HepG2 (cell line): ENCODE results near the gene EIF1. TPM values are rescaled to one million over a fixed set of nuclear protein-coding genes. Genes with fewer than 3 reads are reported as not detected.
A peak's percentile ranks its signal among the peaks of the same experiment; 100 is the strongest.

Source experiments
- EZH2 ChIP-seq: conservative IDR thresholded peaks from 2 replicates; pipeline ENCODE4 v1.6.1; 2012; ENCODE audit warnings: mild to moderate bottlenecking, low read depth, low read length, moderate library complexity
- HNRNPL ChIP-seq: fragments of 200-400 bp; formaldehyde crosslinking; IDR thresholded peaks from 2 replicates; pipeline ENCODE4 v1.6.1; 2017; ENCODE audit warnings: mild to moderate bottlenecking, low read depth, low read length
- KAT2B ChIP-seq: fragments of 150-350 bp; IDR thresholded peaks from 2 replicates; pipeline ENCODE4 v1.6.1; 2014; ENCODE audit warnings: low read depth, low read length, borderline replicate concordance
- KDM4B ChIP-seq: sonication (generic); formaldehyde crosslinking; IDR thresholded peaks from 2 replicates; pipeline ENCODE4 v1.4.0; 2020; ENCODE audit warnings: missing genetic modification reagents
- MAFF ChIP-seq: IDR thresholded peaks from 2 replicates; pipeline ENCODE4 v1.6.1; 2011; ENCODE audit warnings: low read depth, low read length, improper control_type of control experiment
- NR2F2 ChIP-seq: IDR thresholded peaks from 2 replicates; pipeline ENCODE4 v1.6.1; 2012; ENCODE audit warnings: low read depth, inconsistent platforms, borderline replicate concordance
- PRMT3 ChIP-seq: sonication (generic); formaldehyde crosslinking; IDR thresholded peaks from 2 replicates; pipeline ENCODE4 v1.8.1; 2022; ENCODE audit warnings: low read depth, mild to moderate bottlenecking, moderate library complexity, missing genetic modification reagents, borderline replicate concordance
- RARA ChIP-seq: IDR thresholded peaks from 2 replicates; pipeline ENCODE4 v1.6.1; 2016; ENCODE audit warnings: missing genetic modification reagents, missing compliant biosample characterization
- RFXAP ChIP-seq: sonication (generic); formaldehyde crosslinking; IDR thresholded peaks from 2 replicates; pipeline ENCODE4 v1.4.0; 2020; ENCODE audit warnings: missing genetic modification reagents, borderline replicate concordance
- SIN3A ChIP-seq: IDR thresholded peaks from 2 replicates; pipeline ENCODE4 v1.6.1; 2011; ENCODE audit warnings: low read depth, mild to moderate bottlenecking, control low read depth, low read length, borderline replicate concordance
- SP1 ChIP-seq, 2 experiments: fragments of 450-650 bp in 1 of 2; sonication (generic) in 1 of 2; formaldehyde crosslinking in 1 of 2; IDR thresholded peaks; 2 replicates each; pipeline versions ENCODE4 v1.4.0 to v1.6.1; 2016 to 2020; ENCODE audit warnings: missing genetic modification reagents in 1 of 2
- TOPORS ChIP-seq: sonication (generic); formaldehyde crosslinking; IDR thresholded peaks from 2 replicates; pipeline ENCODE4 v1.8.0; 2023; ENCODE audit warnings: mild to moderate bottlenecking, missing genetic modification reagents
- YEATS2 ChIP-seq: sonication (generic); formaldehyde crosslinking; IDR thresholded peaks from 2 replicates; pipeline ENCODE4 v1.4.0; 2020; ENCODE audit warnings: missing genetic modification reagents, borderline replicate concordance
- ZNF136 ChIP-seq: sonication (generic); formaldehyde crosslinking; IDR thresholded peaks from 2 replicates; pipeline ENCODE4 v1.8.1; 2022; ENCODE audit warnings: low read depth, mild to moderate bottlenecking, moderate library complexity, missing genetic modification reagents
- ZNF350 ChIP-seq: sonication (generic); formaldehyde crosslinking; IDR thresholded peaks from 2 replicates; pipeline ENCODE4 v1.4.0; 2020; ENCODE audit warnings: mild to moderate bottlenecking, low read depth, missing genetic modification reagents, borderline replicate concordance
- ZNF629 ChIP-seq: sonication (generic); formaldehyde crosslinking; conservative IDR thresholded peaks from 2 replicates; pipeline ENCODE4 v1.5.0; 2020; ENCODE audit warnings: missing genetic modification reagents
- ZNF724P ChIP-seq: sonication (generic); formaldehyde crosslinking; IDR thresholded peaks from 2 replicates; pipeline ENCODE4 v1.8.0; 2022; ENCODE audit warnings: missing genetic modification reagents, borderline replicate concordance
- ZNF773 ChIP-seq: sonication (generic); formaldehyde crosslinking; IDR thresholded peaks from 2 replicates; pipeline ENCODE4 v1.4.0; 2020; ENCODE audit warnings: missing genetic modification reagents, borderline replicate concordance
- polyA plus RNA-seq, 8 experiments: library from polyadenylated mRNA; depleted of rRNA in 3 of 8; stranded (reverse) in 7 of 8; unstranded in 1 of 8; fragments of >200 nt; fragmentation: Illumina TruSeq in 4 of 8; extraction: Trizol in 4 of 8; gene quantifications; 2 replicates each; pipeline versions ENCODE4 v1.2.1 to v1.2.3, GENCODE V29; 2011 to 2016; ENCODE audit warnings: low read depth in 4 of 8, missing spikeins in 1 of 8, mixed read lengths in 1 of 8; ENCODE audit not compliant: insufficient read depth in 1 of 8
- total RNA-seq, 5 experiments: library from RNA; depleted of rRNA; stranded (reverse); fragments of >200 nt; fragmentation: Illumina TruSeq; extraction: Trizol; gene quantifications; 2 replicates each; pipeline ENCODE4 v1.2.3, GENCODE V29; 2016; ENCODE audit warnings: low read depth in 1 of 5
- TF ChIP-seq, protein P1 (sequence below): sonication (generic); formaldehyde crosslinking; IDR thresholded peaks from 2 replicates; pipeline ENCODE4 v1.4.0; 2020; ENCODE audit warnings: missing genetic modification reagents
- TF ChIP-seq, protein P2 (sequence below): sonication (generic); formaldehyde crosslinking; conservative IDR thresholded peaks from 2 replicates; pipeline ENCODE4 v1.8.0; 2022; ENCODE audit warnings: mild to moderate bottlenecking, moderate library complexity, missing genetic modification reagents
- TF ChIP-seq, protein P3 (sequence below): sonication (generic); formaldehyde crosslinking; IDR thresholded peaks from 2 replicates; pipeline ENCODE4 v1.8.0; 2023; ENCODE audit warnings: mild to moderate bottlenecking, missing genetic modification reagents
- TF ChIP-seq, protein P4 (sequence below): sonication (generic); formaldehyde crosslinking; IDR thresholded peaks from 2 replicates; pipeline ENCODE4 v1.4.0; 2020; ENCODE audit warnings: missing genetic modification reagents; ENCODE audit errors: not compliant biosample characterization
- TF ChIP-seq, protein P5 (sequence below): IDR thresholded peaks from 2 replicates; pipeline ENCODE4 v1.6.1; 2012; ENCODE audit warnings: inconsistent platforms
- TF ChIP-seq, protein P6 (sequence below): sonication (generic); formaldehyde crosslinking; conservative IDR thresholded peaks from 2 replicates; pipeline ENCODE4 v1.4.0; 2020; ENCODE audit warnings: missing genetic modification reagents

The EIF1 gene
- total and polyA plus RNA-seq, 2 of the 13 experiments (the other 11 are each of a cell fraction or from before 2014, with no cell fraction given) = 147 to 517 TPM

DNA sequence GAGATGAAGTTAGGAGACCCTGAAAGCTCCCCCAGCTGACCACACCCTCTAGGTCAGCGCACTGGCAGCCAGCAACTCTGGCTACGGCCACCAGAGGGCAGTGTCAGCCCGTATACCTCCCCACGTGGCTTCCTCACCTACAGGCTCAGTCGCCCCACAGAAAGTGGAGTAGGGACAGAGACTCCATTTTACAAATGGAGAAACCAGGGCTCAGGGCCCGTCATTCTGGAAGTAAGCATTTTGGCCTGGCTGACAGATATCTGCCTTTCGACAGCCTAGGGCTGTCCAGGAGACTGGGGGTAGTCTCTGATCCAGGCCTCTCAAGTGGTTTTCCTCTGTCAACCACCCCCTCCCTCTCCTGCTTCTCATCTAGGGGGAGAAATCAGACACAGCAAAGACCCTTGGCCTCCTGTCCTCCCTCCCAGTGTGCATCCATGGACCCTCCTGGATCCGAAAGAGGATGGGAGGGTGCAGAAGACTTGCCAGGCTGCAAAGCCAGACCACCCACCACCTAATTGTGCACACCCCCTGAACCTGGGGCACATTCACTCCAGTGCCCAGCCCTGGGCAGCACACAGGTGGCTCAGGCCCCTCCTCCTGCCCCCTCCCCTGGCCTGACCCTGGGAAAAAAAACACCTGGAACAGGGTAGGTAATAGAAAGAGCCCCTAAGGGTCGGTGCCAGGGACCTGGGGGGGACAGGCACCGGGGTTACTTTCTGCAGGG lies 49.6 kb downstream of the EIF1 start (continued):
- peak; percentile 92 for TF ChIP-seq ZNF350 (CRISPR knock-in tag)
- TF ChIP-seq RARA (CRISPR knock-in tag) = peak; percentile 22; the same call in 1 of the 2 replicates
- no peak for TF ChIP-seq SP1 (IDR thresholded peaks at IDR 0.05)
- TF ChIP-seq SP1 (CRISPR knock-in tag; IDR thresholded peaks at IDR 0.05) = no peak
- TF ChIP-seq PRMT3 = no peak
- TF ChIP-seq NR2F2 = no peak; the same call in 1 of the 2 replicates
- TF ChIP-seq, protein P1, sequence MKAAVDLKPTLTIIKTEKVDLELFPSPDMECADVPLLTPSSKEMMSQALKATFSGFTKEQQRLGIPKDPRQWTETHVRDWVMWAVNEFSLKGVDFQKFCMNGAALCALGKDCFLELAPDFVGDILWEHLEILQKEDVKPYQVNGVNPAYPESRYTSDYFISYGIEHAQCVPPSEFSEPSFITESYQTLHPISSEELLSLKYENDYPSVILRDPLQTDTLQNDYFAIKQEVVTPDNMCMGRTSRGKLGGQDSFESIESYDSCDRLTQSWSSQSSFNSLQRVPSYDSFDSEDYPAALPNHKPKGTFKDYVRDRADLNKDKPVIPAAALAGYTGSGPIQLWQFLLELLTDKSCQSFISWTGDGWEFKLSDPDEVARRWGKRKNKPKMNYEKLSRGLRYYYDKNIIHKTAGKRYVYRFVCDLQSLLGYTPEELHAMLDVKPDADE (CRISPR knock-in tag) = no peak
- no peak for TF ChIP-seq ZNF136 (CRISPR knock-in tag)
- TF ChIP-seq, protein P2, sequence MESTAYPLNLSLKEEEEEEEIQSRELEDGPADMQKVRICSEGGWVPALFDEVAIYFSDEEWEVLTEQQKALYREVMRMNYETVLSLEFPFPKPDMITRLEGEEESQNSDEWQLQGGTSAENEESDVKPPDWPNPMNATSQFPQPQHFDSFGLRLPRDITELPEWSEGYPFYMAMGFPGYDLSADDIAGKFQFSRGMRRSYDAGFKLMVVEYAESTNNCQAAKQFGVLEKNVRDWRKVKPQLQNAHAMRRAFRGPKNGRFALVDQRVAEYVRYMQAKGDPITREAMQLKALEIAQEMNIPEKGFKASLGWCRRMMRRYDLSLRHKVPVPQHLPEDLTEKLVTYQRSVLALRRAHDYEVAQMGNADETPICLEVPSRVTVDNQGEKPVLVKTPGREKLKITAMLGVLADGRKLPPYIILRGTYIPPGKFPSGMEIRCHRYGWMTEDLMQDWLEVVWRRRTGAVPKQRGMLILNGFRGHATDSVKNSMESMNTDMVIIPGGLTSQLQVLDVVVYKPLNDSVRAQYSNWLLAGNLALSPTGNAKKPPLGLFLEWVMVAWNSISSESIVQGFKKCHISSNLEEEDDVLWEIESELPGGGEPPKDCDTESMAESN (CRISPR knock-in tag) = peak; percentile 24; the same call in 1 of the 2 replicates
- no peak for TF ChIP-seq EZH2
- TF ChIP-seq HNRNPL = no peak
- no peak; the same call in 1 of the 2 replicates for TF ChIP-seq ZNF724P (CRISPR knock-in tag)
- no peak for TF ChIP-seq SIN3A
- TF ChIP-seq MAFF = no peak
- no peak; the same call in 1 of the 2 replicates for TF ChIP-seq KDM4B
- TF ChIP-seq ZNF773 (CRISPR knock-in tag) = no peak
- no peak; the same call in 1 of the 2 replicates for TF ChIP-seq TOPORS (CRISPR knock-in tag)
- TF ChIP-seq RFXAP (CRISPR knock-in tag) = no peak
- no peak for TF ChIP-seq ZNF629 (CRISPR knock-in tag)
- TF ChIP-seq, protein P3, sequence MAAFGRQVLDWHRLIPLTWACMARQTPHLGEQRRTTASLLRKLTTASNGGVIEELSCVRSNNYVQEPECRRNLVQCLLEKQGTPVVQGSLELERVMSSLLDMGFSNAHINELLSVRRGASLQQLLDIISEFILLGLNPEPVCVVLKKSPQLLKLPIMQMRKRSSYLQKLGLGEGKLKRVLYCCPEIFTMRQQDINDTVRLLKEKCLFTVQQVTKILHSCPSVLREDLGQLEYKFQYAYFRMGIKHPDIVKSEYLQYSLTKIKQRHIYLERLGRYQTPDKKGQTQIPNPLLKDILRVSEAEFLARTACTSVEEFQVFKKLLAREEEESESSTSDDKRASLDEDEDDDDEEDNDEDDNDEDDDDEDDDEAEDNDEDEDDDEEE = no peak
- no peak for TF ChIP-seq KAT2B
- TF ChIP-seq, protein P4, sequence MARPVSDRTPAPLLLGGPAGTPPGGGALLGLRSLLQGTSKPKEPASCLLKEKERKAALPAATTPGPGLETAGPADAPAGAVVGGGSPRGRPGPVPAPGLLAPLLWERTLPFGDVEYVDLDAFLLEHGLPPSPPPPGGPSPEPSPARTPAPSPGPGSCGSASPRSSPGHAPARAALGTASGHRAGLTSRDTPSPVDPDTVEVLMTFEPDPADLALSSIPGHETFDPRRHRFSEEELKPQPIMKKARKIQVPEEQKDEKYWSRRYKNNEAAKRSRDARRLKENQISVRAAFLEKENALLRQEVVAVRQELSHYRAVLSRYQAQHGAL (CRISPR knock-in tag) = no peak
- no peak; the same call in 1 of the 2 replicates for TF ChIP-seq YEATS2 (CRISPR knock-in tag)
- TF ChIP-seq, protein P5, sequence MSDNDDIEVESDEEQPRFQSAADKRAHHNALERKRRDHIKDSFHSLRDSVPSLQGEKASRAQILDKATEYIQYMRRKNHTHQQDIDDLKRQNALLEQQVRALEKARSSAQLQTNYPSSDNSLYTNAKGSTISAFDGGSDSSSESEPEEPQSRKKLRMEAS = peak; percentile 97
- TF ChIP-seq, protein P6, sequence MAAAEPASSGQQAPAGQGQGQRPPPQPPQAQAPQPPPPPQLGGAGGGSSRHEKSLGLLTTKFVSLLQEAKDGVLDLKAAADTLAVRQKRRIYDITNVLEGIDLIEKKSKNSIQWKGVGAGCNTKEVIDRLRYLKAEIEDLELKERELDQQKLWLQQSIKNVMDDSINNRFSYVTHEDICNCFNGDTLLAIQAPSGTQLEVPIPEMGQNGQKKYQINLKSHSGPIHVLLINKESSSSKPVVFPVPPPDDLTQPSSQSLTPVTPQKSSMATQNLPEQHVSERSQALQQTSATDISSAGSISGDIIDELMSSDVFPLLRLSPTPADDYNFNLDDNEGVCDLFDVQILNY (CRISPR knock-in tag) = no peak
